ENCODE measurements around the gene DIS3L. TPM values are rescaled to one million over a fixed set of nuclear protein-coding genes. Genes with fewer than 3 reads are reported as not detected.
"Not testable (repeated sequence)": the region's sequence is repeated elsewhere in the genome, so short reads cannot be mapped to it uniquely, and the experiment has no call there.

Gene DIS3L
- total RNA-seq, 6 donors from 2014 or later, result 20.1 to 48.2 (median 26.9) TPM

DNA sequence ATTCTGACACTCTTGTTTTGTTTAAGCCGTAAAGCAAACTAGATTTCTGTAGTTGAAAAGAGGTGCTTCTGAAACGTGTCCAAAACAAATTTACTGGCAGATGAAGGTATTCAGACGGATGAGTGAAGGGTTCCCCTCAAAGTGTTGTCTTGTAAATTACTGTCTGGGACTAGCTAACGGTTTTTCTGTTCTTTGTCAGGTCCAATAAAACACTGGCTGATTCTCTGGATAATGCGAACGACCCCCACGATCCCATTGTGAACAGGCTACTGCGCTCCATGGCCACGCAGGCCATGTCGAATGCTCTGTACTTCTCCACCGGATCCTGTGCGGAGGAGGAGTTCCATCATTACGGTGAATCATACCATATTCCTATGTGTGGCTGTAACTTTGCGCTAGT lies 35.4 kb downstream of the DIS3L start:
- H3K9me3 ChIP-seq, result no peaks in the 10 kb centered on the region
- no peak overlapping the region for H3K4me3 ChIP-seq
- H3K27me3 ChIP-seq, result no peaks in the 10 kb centered on the region
- no peak for TF ChIP-seq EP300 (IDR thresholded peaks at IDR 0.05)
- TF ChIP-seq, protein P1, sequence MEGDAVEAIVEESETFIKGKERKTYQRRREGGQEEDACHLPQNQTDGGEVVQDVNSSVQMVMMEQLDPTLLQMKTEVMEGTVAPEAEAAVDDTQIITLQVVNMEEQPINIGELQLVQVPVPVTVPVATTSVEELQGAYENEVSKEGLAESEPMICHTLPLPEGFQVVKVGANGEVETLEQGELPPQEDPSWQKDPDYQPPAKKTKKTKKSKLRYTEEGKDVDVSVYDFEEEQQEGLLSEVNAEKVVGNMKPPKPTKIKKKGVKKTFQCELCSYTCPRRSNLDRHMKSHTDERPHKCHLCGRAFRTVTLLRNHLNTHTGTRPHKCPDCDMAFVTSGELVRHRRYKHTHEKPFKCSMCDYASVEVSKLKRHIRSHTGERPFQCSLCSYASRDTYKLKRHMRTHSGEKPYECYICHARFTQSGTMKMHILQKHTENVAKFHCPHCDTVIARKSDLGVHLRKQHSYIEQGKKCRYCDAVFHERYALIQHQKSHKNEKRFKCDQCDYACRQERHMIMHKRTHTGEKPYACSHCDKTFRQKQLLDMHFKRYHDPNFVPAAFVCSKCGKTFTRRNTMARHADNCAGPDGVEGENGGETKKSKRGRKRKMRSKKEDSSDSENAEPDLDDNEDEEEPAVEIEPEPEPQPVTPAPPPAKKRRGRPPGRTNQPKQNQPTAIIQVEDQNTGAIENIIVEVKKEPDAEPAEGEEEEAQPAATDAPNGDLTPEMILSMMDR (IDR thresholded peaks at IDR 0.05), result no peak
- no peak for TF ChIP-seq POLR2AphosphoS5 (IDR thresholded peaks at IDR 0.05)
- no peak for TF ChIP-seq POLR2A (IDR thresholded peaks at IDR 0.05)
- no peak for ATAC-seq (ENCODE audit: low FRiP score in 2 of 2)
- H3K27ac ChIP-seq, result no peak overlapping the region
- no peak for DNase-seq
- H3K36me3 ChIP-seq, result peaks cover 13 to 100% (median 65%) of the 10 kb centered on the region in 4 donors
- WGBS, 2 donors, result 94 to 95% methylated on average over 14 of the region's 14 CpGs
- no peaks in the 10 kb centered on the region for H3K4me1 ChIP-seq

DNA sequence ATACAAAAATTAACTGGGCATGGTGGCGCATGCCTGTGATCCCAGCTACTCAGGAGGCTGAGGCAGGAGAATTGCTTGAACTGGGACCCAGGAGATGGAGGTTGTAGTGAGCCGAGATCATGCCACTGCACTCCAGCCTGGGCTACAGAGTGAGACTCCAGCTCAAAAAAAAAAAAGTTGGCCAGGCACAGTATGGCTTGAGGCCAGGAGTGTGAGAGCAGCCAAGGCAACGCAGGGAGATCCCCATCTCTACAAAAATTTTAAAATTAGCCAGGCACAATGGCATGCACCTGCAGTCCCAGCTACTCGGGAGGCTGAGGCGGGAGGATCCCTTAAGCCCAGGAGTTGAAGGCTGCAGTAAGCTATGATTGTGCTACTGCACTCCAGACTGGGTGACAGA lies 55.2 kb downstream of the DIS3L start:
- H3K4me3 ChIP-seq; H3K27ac ChIP-seq; DNase-seq; ATAC-seq (ENCODE audit: low FRiP score in 2 of 2); H3K27me3 ChIP-seq; H3K4me1 ChIP-seq; H3K9me3 ChIP-seq: not testable (repeated sequence)
- 50 to 52% methylated on average over 5 of the region's 5 CpGs for WGBS, 2 donors
- H3K36me3 ChIP-seq, result peaks cover 0 to 21% (median 11%) of the 10 kb centered on the region in 4 donors

DNA sequence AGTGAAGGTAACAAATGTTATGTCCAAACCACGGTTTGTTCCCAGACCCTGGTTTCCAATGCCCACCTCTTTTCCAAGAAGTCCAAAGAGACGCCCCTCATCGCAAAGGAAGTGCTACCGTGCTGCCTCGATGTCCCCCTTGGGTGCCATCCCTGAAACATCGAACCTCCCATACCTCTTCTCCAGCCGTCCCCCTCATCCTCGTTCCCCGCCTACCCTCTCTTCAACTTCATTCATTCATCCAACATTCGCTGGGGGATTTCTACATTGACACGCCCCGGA lies 62.6 kb downstream of the DIS3L start:
- peaks cover 0 to 17% (median 4%) of the 10 kb centered on the region in 4 donors for H3K4me1 ChIP-seq
- no peak for TF ChIP-seq EP300 (IDR thresholded peaks at IDR 0.05)
- no peak for TF ChIP-seq POLR2AphosphoS5 (IDR thresholded peaks at IDR 0.05)
- no peak for TF ChIP-seq POLR2A (IDR thresholded peaks at IDR 0.05)
- TF ChIP-seq, protein P1 (IDR thresholded peaks at IDR 0.05), result no peak
- H3K9me3 ChIP-seq, result no peaks in the 10 kb centered on the region
- H3K27ac ChIP-seq, result peak overlapping the region; percentile 55 to 82 (median 75)
- ATAC-seq (ENCODE audit: low FRiP score in 2 of 2), result no peak
- H3K4me3 ChIP-seq, result peak overlapping the region; percentile 56 to 83 (median 64)
- WGBS, 2 donors, result 3 to 5% methylated on average over 12 of the region's 12 CpGs
- peaks cover 0 to 9% (median 3%) of the 10 kb centered on the region in 4 donors for H3K36me3 ChIP-seq
- no peaks in the 10 kb centered on the region for H3K27me3 ChIP-seq
- DNase-seq, result no peak

DNA sequence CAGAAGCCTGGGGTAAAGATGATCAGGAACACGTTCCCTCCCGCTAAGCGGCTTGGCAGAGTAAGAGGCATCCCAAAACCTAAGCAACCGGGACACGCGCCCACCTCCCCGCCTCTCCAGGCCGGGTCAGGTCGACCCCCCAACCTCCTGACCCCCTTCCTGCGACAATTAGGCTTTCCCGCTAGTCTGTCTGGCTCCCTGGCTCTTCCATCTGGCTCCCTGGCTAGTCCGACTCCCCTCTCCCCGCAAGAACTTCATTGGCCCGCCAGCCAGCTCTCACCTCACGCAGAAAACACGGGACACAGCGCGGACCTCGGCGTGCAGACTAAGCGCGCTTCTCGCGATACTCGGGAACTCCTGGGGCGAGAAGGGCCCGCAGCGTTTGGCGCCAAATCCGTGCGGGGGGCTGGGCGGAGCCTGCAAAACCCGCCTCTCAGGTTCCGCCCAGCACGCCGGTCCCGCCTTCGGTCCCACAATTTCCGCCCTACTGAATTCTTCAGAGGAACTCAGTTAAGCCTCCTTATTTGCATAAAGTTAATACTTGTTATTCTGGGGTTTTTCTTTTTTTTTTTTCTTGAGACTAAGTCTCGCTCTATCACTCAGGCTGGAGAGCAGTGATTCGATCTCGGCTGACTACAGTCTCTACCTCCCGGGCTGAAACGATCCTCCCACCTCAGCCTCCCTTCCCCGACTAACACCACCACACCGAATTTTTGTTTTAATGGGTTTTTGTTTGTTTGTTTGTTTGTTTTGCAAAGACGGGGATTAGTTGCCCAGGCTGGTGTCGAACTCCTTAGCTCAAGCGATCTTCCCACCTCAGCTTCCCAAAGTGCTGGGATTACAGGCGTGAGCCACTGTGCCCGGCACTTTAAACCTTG lies 63.2 kb downstream of the DIS3L start, which contains the start of gene TIPIN:
TSS of gene TIPIN (minus strand) at position 327 of the 878 bp plus-strand sequence. CDS start 3,738 bp downstream, outside the sequence.
- Histone ChIP-seq H3K27ac (peak within 1 kb of the TSS; percentile 55 to 82 (median 75)), H3K9me3 (no peaks in the 10 kb centered on the region), H3K27me3 (no peaks in the 10 kb centered on the region), H3K4me1 (peaks cover 0 to 17% (median 4%) of the 10 kb centered on the region in 4 donors), H3K4me3 (peak within 1 kb of the TSS; percentile 56 to 83 (median 64)), H3K36me3 (peaks cover 0 to 9% (median 3%) of the 10 kb centered on the region in 4 donors)
- 10 to 12% methylated on average over 35 to 51 of the region's 51 CpGs for WGBS, 2 donors
- ATAC-seq (ENCODE audit: low FRiP score in 2 of 2) (peak; percentile 98 to 100), DNase-seq (peak; percentile 97 to 98)
- TF ChIP-seq POLR2A (IDR thresholded peaks at IDR 0.05) (peak in 1 of 4 donors; percentile 63), EP300 (IDR thresholded peaks at IDR 0.05) (no peak), POLR2AphosphoS5 (IDR thresholded peaks at IDR 0.05) (peak; percentile 64 to 76)

DNA sequence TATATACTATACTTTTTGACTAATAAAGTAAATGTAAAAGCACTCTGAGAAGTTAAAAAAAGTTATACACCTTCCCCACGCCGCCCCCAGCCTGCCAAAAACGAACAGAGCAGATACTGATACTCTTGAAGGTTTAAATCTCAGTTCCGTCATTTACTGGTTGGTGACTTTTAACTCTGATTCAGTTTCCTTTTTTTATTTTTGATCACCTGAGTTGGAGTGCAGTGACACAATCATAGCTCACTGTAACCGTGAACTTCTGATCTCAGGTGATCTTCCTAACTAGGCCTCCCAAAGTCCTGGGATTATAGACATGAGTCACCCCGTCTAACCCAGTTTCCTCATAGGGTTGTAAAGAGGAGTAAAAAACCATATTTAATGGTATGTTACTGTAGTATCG lies 66.4 kb downstream of the DIS3L start:
- 92 to 93% methylated on average over 7 of the region's 7 CpGs for WGBS, 2 donors
- H3K36me3 ChIP-seq, result no peaks in the 10 kb centered on the region
- no peak for TF ChIP-seq POLR2AphosphoS5 (IDR thresholded peaks at IDR 0.05)
- TF ChIP-seq, protein P1 (IDR thresholded peaks at IDR 0.05), result no peak
- no peaks in the 10 kb centered on the region for H3K27me3 ChIP-seq
- H3K9me3 ChIP-seq, result no peaks in the 10 kb centered on the region
- H3K27ac ChIP-seq, result no peak overlapping the region
- peaks cover 0 to 17% (median 4%) of the 10 kb centered on the region in 4 donors for H3K4me1 ChIP-seq
- DNase-seq (no peak), ATAC-seq (ENCODE audit: low FRiP score in 2 of 2) (no peak)
- H3K4me3 ChIP-seq, result no peak overlapping the region

DNA sequence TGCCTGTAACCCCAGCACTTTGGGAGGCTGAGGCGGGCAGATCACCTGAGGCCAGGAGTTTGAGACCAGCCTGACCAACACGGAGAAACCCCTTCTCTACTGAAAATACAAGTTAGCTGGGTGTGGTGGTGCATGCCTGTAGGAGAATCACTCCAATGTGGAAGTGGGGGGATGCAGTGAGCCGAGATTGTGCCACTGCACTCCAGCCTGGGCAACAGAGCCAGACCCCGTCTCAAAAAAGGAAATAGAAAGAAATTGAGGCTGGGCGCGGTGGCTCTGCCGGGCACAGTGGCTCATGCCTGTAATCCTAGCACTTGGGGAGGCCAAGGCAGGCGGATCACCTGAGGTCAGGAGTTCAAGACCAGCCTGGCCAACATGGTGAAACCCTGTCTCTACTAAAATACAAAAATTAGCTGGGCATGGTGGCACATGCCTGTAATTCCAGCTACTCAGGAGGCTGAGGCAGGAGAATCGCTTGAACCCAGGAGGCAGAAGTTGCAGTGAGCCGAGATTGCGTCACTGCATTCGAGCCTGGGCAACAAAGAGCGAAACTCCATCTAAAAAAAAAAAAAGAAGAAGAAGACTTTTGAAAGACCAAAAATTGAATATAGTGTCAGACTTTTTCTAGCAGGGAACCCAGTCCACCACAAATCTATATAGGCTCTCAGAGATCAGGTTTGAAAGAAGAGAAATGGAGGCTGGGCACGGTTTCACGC lies 68.5 kb downstream of the DIS3L start:
- not testable (repeated sequence) for H3K9me3 ChIP-seq; ATAC-seq (ENCODE audit: low FRiP score in 2 of 2); H3K36me3 ChIP-seq; H3K4me3 ChIP-seq; H3K27ac ChIP-seq; H3K27me3 ChIP-seq; H3K4me1 ChIP-seq
- WGBS, 2 donors, result 81 to 82% methylated on average over 15 of the region's 15 CpGs
- peak in 1 of 2 donors; percentile 22 for DNase-seq
